Ectodermal cell (in vitro differentiated cells): ENCODE data around the gene RRBP1.
A peak's percentile ranks its signal among the peaks of the same experiment; 100 is the strongest.

Experiments used
- H3K27ac ChIP-seq: 2 replicates; pipeline ENCODE4 v1.7.0; 2013; ENCODE audit warnings: mild to moderate bottlenecking, low read depth, low read length; ENCODE audit not compliant: insufficient read depth, poor library complexity, severe bottlenecking
- H3K27me3 ChIP-seq: 2 replicates; pipeline ENCODE4 v1.7.0; 2013; ENCODE audit warnings: mild to moderate bottlenecking, low read length; ENCODE audit not compliant: insufficient read depth, control insufficient read depth, poor library complexity, severe bottlenecking
- H3K36me3 ChIP-seq: one replicate; pipeline ENCODE4 v1.7.0; 2013; ENCODE audit warnings: low read length; ENCODE audit not compliant: control insufficient read depth, insufficient read depth
- H3K4me1 ChIP-seq: one replicate; pipeline ENCODE4 v1.7.0; 2013; ENCODE audit warnings: low read length; ENCODE audit not compliant: control insufficient read depth, insufficient read depth
- H3K4me3 ChIP-seq: 2 replicates; pipeline ENCODE4 v1.7.0; 2013; ENCODE audit warnings: low read depth, low read length, control low read depth; ENCODE audit not compliant: insufficient read depth
- H3K9me3 ChIP-seq: 2 replicates; pipeline ENCODE4 v1.7.0; 2013; ENCODE audit warnings: mild to moderate bottlenecking, low read length, moderate library complexity; ENCODE audit not compliant: control insufficient read depth
- WGBS, 2 experiments: methylation state at CpG; one replicate each; pipeline ENCODE4 v1.1.7; 2013; ENCODE audit warnings: missing lambda C conversion rate in 2 of 2; 5-methylcytosine and 5-hydroxymethylcytosine counted together

RRBP1 gene

GRCh38 chr20:17608701-17609497 is 73.1 kb downstream of the RRBP1 start:
- Histone ChIP-seq H3K27me3 (no peaks in the 10 kb centered on the region), H3K9me3 (no peaks in the 10 kb centered on the region), H3K4me3 (no peak overlapping the region), H3K4me1 (no peaks in the 10 kb centered on the region), H3K27ac (no peak overlapping the region), H3K36me3 (peaks cover 4% of the 10 kb centered on the region)
- 94 to 95% methylated on average over 3 of the region's 3 CpGs for WGBS, 2 experiments

- Histone ChIP-seq H3K27me3 (no peaks in the 10 kb centered on the region), H3K36me3 (peaks cover 4% of the 10 kb centered on the region), H3K9me3 (no peaks in the 10 kb centered on the region), H3K4me1 (no peaks in the 10 kb centered on the region), H3K27ac (peak overlapping the region; percentile 19), H3K4me3 (no peak overlapping the region)
- WGBS, 2 experiments, result 93 to 96% methylated on average over 2 of the region's 2 CpGs
Observed at GRCh38 chr20:17606001-17606400, 76.0 kb downstream of the RRBP1 start.

- Histone ChIP-seq H3K4me1 (no peaks in the 10 kb centered on the region), H3K9me3 (no peaks in the 10 kb centered on the region), H3K36me3 (peaks cover 4% of the 10 kb centered on the region), H3K27ac (no peak overlapping the region), H3K4me3 (no peak overlapping the region), H3K27me3 (no peaks in the 10 kb centered on the region)
- 96 to 97% methylated on average over 5 of the region's 5 CpGs for WGBS, 2 experiments
Observed at GRCh38 chr20:17605131-17605660, 76.8 kb downstream of the RRBP1 start.

GRCh38 chr20:17602493-17602892 is 79.5 kb downstream of the RRBP1 start:
- no peaks in the 10 kb centered on the region for H3K9me3 ChIP-seq
- H3K4me3 ChIP-seq, result no peak overlapping the region
- peaks cover 4% of the 10 kb centered on the region for H3K36me3 ChIP-seq
- H3K27ac ChIP-seq, result no peak overlapping the region
- 92 to 97% methylated on average over 4 of the region's 4 CpGs for WGBS, 2 experiments
- no peaks in the 10 kb centered on the region for H3K4me1 ChIP-seq
- H3K27me3 ChIP-seq, result no peaks in the 10 kb centered on the region

GRCh38 chr20:17601957-17602356 is 80.1 kb downstream of the RRBP1 start:
- WGBS, 2 experiments, result 68 to 76% methylated on average over 4 of the region's 4 CpGs
- Histone ChIP-seq H3K27me3 (no peaks in the 10 kb centered on the region), H3K4me3 (no peak overlapping the region), H3K4me1 (no peaks in the 10 kb centered on the region), H3K27ac (no peak overlapping the region), H3K36me3 (peaks cover 4% of the 10 kb centered on the region), H3K9me3 (no peaks in the 10 kb centered on the region)

- Histone ChIP-seq H3K4me1 (no peaks in the 10 kb centered on the region), H3K36me3 (no peaks in the 10 kb centered on the region), H3K9me3 (no peaks in the 10 kb centered on the region), H3K27ac (no peak overlapping the region), H3K27me3 (no peaks in the 10 kb centered on the region), H3K4me3 (no peak overlapping the region)
- no CpG with 5 or more reads among the region's 1 CpG for WGBS, 2 experiments
Observed at GRCh38 chr20:17598013-17598550, 84.0 kb downstream of the RRBP1 start.

GRCh38 chr20:17595856-17596255 is 86.2 kb downstream of the RRBP1 start:
- Histone ChIP-seq H3K4me3 (no peak overlapping the region), H3K4me1 (no peaks in the 10 kb centered on the region), H3K9me3 (no peaks in the 10 kb centered on the region), H3K27ac (no peak overlapping the region), H3K27me3 (no peaks in the 10 kb centered on the region), H3K36me3 (no peaks in the 10 kb centered on the region)
- 89 to 95% methylated on average over 2 of the region's 2 CpGs for WGBS, 2 experiments

GRCh38 chr20:17594443-17594842 is 87.6 kb downstream of the RRBP1 start:
- Histone ChIP-seq H3K27ac (no peak overlapping the region), H3K9me3 (no peaks in the 10 kb centered on the region), H3K36me3 (no peaks in the 10 kb centered on the region), H3K4me1 (no peaks in the 10 kb centered on the region), H3K27me3 (no peaks in the 10 kb centered on the region), H3K4me3 (no peak overlapping the region)

- H3K36me3 ChIP-seq, result no peaks in the 10 kb centered on the region
- no peaks in the 10 kb centered on the region for H3K27me3 ChIP-seq
- no peak overlapping the region for H3K4me3 ChIP-seq
- WGBS, 2 experiments, result 98 to 100% methylated on average over 2 to 3 of the region's 4 CpGs
- no peaks in the 10 kb centered on the region for H3K9me3 ChIP-seq
- no peak overlapping the region for H3K27ac ChIP-seq
- H3K4me1 ChIP-seq, result no peaks in the 10 kb centered on the region
Observed at GRCh38 chr20:17593902-17594301, 88.1 kb downstream of the RRBP1 start.

GRCh38 chr20:17590245-17590644 is 91.8 kb downstream of the RRBP1 start:
- H3K27ac ChIP-seq, result no peak overlapping the region

More at GRCh38 chr20:17590245-17590644, 91.8 kb downstream of the RRBP1 start:
- Histone ChIP-seq H3K4me3 (no peak overlapping the region), H3K27me3 (no peaks in the 10 kb centered on the region), H3K36me3 (no peaks in the 10 kb centered on the region), H3K4me1 (no peaks in the 10 kb centered on the region), H3K9me3 (no peaks in the 10 kb centered on the region)
- WGBS, 2 experiments, result 88 to 93% methylated on average over 1 of the region's 1 CpG
